ES-I3 (cell line): ENCODE measurements around the gene BARX1.

Experiments used
- H3K36me3 ChIP-seq: 2 replicates; pipeline ENCODE4 v1.6.1; 2013; ENCODE audit warnings: mild to moderate bottlenecking, low read length, control low read depth, moderate library complexity; ENCODE audit not compliant: insufficient read depth
- H3K4me1 ChIP-seq: 2 replicates; pipeline ENCODE4 v1.6.1; 2013; ENCODE audit warnings: mild to moderate bottlenecking, control low read depth, low read length; ENCODE audit not compliant: insufficient read depth
- H3K9ac ChIP-seq: 2 replicates; pipeline ENCODE4 v1.6.1; 2013; ENCODE audit warnings: low read depth, mild to moderate bottlenecking, low read length, moderate library complexity
- H3K9me3 ChIP-seq: 2 replicates; pipeline ENCODE4 v1.6.1; 2013; ENCODE audit warnings: mild to moderate bottlenecking, low read length, moderate library complexity; ENCODE audit not compliant: control insufficient read depth, insufficient read depth

BARX1 gene, protein sequence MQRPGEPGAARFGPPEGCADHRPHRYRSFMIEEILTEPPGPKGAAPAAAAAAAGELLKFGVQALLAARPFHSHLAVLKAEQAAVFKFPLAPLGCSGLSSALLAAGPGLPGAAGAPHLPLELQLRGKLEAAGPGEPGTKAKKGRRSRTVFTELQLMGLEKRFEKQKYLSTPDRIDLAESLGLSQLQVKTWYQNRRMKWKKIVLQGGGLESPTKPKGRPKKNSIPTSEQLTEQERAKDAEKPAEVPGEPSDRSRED

DNA sequence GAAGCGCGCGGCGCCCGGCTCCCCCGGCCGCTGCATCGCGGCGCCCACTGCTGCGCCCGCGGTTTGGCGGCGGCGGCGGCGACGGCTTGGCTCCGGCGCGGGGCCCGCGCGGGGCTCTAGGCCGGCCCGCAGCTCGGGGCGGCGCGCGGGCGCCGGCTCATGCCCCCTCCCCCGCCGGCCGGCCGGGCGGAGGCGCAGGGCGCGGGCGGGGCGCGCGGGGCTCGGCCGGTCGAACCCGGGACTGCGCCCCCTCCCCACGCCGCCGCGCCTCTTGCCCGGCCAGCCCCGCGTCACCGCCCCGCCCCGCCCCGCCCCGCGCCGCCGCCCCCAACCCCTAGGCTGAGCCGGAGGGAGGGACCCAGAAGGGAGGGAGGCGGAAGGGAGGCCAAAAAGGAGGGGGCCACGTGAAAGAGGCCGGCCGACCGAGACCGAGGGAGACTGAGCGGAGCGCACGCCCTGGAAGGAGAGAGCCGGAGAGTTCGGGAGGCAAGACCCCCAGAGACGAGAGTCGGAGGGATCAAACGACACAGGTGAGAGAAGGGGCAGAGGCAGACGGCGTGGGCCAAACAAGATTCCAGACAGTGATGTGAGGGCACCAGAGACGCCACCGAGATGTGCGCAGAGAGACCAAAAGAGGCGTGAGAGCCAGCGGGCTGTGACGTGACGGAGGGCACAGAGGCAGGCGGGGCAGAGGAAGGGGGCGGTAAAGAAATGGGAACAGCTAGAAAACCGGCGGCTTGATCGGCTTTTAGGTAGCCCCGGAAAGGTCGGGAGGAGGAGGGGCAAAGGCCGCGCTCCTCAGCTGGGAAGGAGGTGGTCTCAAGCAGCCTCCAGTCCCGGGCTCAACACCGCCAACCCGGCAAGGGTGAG, at the start of gene BARX1:
TSS of gene BARX1 (minus strand) at position 245 of the 870 bp plus-strand sequence. CDS start at position 36, 209 bp downstream.
- Histone ChIP-seq H3K9me3 (no peaks in the 10 kb centered on the region), H3K4me1 (peaks cover 7% of the 10 kb centered on the region), H3K36me3 (no peaks in the 10 kb centered on the region), H3K9ac (peak within 1 kb of the TSS; percentile 31)

DNA sequence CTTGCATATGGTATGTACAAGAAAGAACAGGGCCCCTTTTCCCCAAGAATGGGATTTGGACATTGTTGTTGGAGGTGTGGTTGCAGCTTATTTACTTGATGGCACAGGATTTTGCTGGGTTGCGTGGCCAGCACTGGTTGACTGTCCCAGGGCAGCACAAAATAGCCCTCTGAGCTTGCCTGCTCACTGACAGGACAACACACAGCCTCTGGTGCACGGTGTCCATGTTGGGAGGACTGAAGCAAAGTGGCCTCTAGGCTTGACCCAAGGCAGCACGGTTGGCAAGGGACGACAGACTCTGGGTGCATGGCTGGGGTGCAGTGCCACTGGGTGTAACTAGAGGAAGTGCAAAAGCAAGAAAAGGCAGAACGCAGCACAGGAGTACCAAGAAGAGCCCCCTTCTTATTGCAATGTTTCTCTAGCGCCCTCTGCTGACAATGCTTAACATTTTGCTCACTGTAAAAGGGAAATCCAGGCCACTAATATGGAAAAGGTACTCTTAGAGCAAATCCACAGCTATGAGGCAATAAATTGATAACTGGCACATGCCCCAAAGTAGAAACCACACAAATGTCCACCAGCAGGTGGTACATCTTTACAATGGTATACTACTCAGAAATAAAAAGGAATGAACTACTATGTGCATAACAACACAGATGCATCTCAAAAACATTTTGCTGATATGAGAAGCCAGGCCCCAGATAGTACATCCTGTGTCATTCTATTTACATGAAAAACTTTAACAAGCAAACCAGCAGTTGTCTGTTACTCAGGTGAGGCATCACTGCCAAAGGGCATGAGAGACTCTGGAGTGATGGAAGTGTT, 47.4 kb upstream of the BARX1 start:
- Histone ChIP-seq H3K4me1 (no peaks in the 10 kb centered on the region), H3K9me3 (no peaks in the 10 kb centered on the region), H3K9ac (no peak overlapping the region), H3K36me3 (no peaks in the 10 kb centered on the region)

DNA sequence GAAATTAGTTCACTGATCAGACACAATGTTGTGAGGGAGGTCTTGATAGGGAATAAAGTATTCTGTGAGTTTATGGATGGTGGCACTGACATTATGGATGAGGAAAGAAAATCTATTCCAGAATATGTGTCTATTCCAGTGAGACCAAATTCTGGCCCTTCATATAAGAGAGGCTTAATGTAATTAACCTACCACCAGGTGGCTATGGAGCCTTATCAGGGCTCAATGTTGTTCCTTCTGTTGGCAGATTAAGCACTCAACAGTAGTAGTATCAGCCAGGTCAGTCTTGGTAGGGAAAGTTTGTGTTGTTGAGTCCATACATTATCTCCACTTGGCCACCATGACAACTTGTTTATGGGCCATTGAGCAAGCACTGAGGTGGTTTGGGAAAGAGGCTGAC, 41.7 kb upstream of the BARX1 start:
- H3K9ac ChIP-seq: no peak overlapping the region
- H3K9me3 ChIP-seq: no peaks in the 10 kb centered on the region
- peaks cover 3% of the 10 kb centered on the region; the same call in 1 of the 2 replicates for H3K4me1 ChIP-seq
- no peaks in the 10 kb centered on the region for H3K36me3 ChIP-seq

DNA sequence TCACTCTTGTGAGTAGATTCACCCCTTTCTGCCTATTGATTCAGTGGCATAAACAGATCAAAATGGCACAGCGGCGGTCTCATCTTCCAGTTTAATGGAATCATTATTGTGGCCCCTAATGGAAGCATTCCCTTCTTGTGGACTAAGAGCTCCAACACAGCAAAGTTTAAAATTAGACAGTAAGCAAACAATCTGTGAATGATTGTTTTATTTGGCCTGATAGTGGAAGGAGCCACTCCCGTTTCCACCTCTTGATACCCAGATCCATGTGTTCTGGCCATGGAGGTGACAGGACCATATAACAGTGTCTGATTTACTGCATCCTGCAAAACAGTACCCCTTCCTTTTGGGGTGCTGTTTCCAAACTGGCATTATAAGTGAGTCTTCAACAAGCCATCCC, 41.2 kb upstream of the BARX1 start:
- Histone ChIP-seq H3K9me3 (no peaks in the 10 kb centered on the region), H3K36me3 (no peaks in the 10 kb centered on the region), H3K9ac (no peak overlapping the region), H3K4me1 (peaks cover 3% of the 10 kb centered on the region; the same call in 1 of the 2 replicates)

DNA sequence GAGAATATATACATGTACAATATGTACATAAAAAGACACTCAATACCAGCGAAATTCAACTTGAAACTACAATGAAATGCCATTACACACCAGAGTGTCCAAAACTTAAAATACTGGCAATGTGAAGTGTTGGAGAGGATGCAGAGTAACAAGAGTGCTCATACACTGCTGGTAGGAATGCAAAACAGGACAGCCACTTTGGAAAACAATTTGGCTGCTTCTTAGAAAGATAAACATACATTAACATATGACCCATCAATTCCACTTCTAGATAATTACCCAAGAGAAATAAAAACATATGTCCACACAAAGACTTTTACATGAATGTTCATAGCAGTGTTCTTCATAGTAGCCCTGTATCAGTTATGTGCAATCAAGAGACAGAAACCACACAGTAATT, 39.4 kb upstream of the BARX1 start:
- peaks cover 3% of the 10 kb centered on the region; the same call in 1 of the 2 replicates for H3K4me1 ChIP-seq
- no peak overlapping the region for H3K9ac ChIP-seq
- H3K9me3 ChIP-seq: no peaks in the 10 kb centered on the region
- H3K36me3 ChIP-seq: no peaks in the 10 kb centered on the region

DNA sequence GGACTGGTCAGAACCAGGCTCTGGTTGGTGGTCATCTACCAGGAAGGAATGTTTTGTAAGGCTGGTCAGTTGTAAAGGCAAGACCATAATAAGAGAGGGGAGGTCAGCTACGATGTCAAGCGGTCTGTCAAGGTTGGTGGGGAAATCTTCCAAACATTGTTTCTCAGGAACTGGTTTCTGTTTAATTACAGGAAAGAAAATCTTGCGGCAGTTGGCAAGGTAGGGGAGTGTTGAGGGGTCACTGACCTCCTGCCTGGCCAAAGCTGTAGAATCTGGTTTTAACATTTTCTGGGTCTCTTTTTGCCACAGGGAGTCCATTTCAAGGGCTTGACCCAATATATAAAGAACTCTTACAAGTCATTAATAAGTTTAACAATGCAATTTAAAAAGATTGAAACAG, 39.0 kb upstream of the BARX1 start:
- Histone ChIP-seq H3K4me1 (peaks cover 3% of the 10 kb centered on the region; the same call in 1 of the 2 replicates), H3K9me3 (no peaks in the 10 kb centered on the region), H3K9ac (no peak overlapping the region), H3K36me3 (no peaks in the 10 kb centered on the region)

DNA sequence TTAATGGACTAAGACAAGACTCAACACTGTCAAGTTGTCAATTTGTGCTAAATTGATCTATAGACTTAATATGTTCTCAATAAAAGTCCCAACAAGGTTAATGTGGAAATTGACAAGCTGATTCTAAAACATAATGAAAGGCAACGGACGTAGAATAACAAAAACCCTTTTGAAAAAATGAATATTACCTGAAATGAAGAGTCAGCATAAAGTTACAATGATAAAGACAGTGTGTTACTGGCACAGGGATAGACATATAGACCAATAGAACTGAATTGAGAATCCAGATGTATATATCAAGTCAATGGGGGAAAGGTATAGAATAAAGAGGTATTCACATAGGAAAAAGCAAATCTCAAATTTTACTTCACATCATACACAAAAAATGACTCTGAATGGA, 37.7 kb upstream of the BARX1 start:
- Histone ChIP-seq H3K9ac (no peak overlapping the region), H3K36me3 (no peaks in the 10 kb centered on the region), H3K4me1 (peaks cover 3% of the 10 kb centered on the region; the same call in 1 of the 2 replicates), H3K9me3 (no peaks in the 10 kb centered on the region)

DNA sequence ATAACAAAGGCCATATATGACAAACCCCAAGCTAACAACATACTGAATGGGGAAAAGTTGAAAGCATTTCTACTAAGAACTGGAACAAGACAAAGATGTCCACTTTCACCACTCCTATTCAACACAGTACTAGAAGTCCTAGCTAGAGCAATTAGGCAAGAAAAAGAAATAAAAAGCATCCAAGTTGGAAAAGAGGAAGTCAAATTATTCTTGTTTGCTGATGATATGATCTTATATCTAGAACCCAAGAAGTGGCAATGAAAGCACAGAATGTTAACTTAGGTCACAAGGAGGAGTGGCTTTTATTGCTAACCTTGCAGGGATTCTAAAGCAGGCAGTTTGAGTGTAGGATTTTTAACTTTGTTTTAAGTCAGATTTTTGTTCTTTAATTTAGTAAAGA, 35.3 kb upstream of the BARX1 start:
- H3K9ac ChIP-seq: no peak overlapping the region
- no peaks in the 10 kb centered on the region for H3K36me3 ChIP-seq
- H3K9me3 ChIP-seq: no peaks in the 10 kb centered on the region
- peaks cover 3% of the 10 kb centered on the region; the same call in 1 of the 2 replicates for H3K4me1 ChIP-seq

DNA sequence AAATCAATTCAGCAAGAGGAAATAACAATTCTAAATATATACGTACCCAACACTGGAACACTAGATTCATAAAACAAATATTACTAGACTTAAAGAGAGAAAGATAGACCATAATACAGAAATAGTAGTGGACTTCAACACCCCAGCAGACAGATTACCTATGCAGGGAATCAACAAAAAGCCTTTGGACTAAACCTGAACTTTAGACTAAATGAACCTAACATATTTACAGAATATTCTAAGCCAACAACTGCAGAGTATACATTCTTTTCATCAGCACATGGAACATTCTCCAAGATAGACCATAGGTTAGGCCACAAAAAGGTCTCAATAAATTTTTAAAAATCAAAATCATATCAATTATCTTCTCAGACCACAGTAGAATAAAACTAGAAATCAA, 32.9 kb upstream of the BARX1 start:
- Histone ChIP-seq H3K36me3 (no peaks in the 10 kb centered on the region), H3K9ac (no peak overlapping the region), H3K4me1 (peaks cover 3% of the 10 kb centered on the region; the same call in 1 of the 2 replicates), H3K9me3 (no peaks in the 10 kb centered on the region)

DNA sequence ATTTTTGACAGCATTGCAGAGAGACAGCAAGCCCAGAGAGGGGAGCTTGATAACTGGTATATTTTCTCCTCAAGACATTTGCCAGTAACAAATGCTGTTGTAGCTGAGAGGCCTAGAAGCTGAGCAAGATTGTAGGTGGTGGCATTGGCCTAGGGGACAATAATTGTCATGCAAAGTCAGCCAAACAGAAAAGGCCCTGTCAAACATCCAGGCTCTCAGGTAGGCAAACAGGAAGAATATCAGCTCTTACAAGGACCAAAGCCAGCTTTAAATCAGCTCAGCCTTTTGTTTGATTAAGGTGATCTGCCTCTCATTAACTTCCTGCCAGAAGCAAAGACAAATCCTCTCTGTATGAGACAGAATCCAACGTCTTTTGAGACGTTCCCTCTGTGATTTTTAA, 29.7 kb upstream of the BARX1 start:
- no peak overlapping the region for H3K9ac ChIP-seq
- peaks cover 3% of the 10 kb centered on the region; the same call in 1 of the 2 replicates for H3K4me1 ChIP-seq
- H3K36me3 ChIP-seq: no peaks in the 10 kb centered on the region
- H3K9me3 ChIP-seq: no peaks in the 10 kb centered on the region

DNA sequence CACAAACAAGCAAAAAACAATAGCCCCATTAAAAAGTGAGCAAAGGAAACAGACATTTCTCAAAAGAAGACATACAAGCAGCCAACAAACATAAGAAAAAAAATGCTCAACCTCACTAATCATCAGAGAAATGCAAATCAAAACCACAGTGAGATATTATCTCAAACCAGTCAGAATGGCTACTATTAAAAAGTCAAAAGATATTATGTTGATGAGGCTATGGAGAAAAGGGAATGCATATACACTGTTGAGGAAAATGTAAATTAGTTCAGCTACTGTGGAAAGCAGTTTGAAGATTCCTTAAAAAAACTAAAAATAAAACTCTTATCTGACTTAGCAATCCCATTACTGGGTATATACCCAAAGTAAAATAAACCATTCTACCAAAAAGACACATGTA, 28.7 kb upstream of the BARX1 start:
- H3K36me3 ChIP-seq: no peaks in the 10 kb centered on the region
- H3K4me1 ChIP-seq: peaks cover 3% of the 10 kb centered on the region; the same call in 1 of the 2 replicates
- H3K9me3 ChIP-seq: no peaks in the 10 kb centered on the region
- H3K9ac ChIP-seq: no peak overlapping the region

DNA sequence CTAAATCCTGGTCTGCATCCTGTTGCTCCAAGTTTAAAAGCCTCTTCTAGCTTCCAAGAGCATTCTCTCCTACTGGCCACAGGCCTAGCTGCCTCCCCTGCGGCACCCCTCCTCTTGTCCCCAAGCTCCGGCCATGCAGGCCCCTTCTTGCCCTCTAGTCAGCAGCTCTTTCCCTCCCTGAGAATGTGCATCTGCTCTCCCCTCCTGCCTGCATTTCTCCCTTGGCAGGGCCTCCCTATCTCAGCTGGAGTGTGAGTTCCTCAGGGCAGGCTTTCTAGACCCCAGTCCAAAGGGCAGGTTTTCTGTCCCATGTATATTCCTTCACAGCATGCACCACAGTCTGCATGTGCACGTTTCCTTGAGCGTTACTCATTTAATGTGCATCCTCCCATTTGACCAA, 24.6 kb upstream of the BARX1 start:
- no peaks in the 10 kb centered on the region for H3K9me3 ChIP-seq
- H3K4me1 ChIP-seq: 0 out of 2 replicates have a peak, but pooled peaks cover 2% of the 10 kb centered on the region
- H3K36me3 ChIP-seq: no peaks in the 10 kb centered on the region
- H3K9ac ChIP-seq: no peak overlapping the region

DNA sequence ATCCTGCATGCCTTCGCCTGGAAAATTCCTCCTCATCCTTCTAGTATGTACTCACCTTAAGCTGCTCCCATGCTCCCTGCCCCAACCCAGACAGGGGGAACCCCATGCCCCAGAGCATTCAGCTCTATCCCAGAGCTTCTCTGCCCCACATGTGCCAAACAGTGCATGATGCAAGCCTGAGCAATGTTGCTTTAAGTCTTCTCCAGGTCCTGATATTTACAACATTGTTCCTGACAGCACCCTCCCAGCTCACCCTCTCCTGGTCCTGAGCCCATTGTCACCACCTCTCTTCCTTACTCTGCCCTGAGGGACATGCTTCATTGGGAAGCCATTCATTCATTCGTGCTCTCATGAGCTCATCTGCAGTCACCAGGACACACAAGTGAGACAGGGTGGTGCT, 23.4 kb upstream of the BARX1 start:
- Histone ChIP-seq H3K9me3 (no peaks in the 10 kb centered on the region; the same call in 1 of the 2 replicates), H3K36me3 (no peaks in the 10 kb centered on the region), H3K4me1 (no peaks in the 10 kb centered on the region), H3K9ac (no peak overlapping the region)

DNA sequence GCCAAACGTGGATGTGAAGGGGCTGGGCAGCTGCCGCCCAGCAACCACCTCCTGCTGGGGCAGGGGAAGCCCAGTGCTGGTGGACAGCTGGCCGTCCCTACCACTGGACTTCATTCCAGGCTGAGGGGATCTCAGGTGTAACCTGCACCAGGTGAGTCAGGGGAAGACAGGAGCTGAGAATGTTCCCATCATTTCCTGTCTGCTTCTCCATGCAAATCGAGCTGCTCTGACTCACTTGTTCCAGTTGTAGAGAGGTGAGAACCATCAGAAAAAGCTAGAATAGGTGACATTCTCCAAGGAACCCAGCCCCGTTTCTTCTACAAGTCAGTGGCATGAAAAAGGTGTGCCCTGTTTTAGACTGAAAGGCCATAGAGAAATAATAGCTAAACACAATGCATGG, 21.8 kb upstream of the BARX1 start:
- Histone ChIP-seq H3K9ac (no peak overlapping the region), H3K9me3 (no peaks in the 10 kb centered on the region; the same call in 1 of the 2 replicates), H3K36me3 (no peaks in the 10 kb centered on the region), H3K4me1 (no peaks in the 10 kb centered on the region)
